GM12878 (cell line): ENCODE results near the gene LYVE1. TPM values are rescaled to one million over a fixed set of nuclear protein-coding genes. Genes with fewer than 3 reads are reported as not detected.

Source experiments
- ATAC-seq: fragments of 200-7000 bp; cut with Tn5 transposase; 3 replicates; pipeline ENCODE4 v1.9.1; 2020; ENCODE audit warnings: mild to moderate bottlenecking, moderate library complexity
- BruUV-seq: library from RNA; stranded (reverse); fragments of 400-500 nt; replicated peaks from 2 replicates; lab custom pipeline; 2021; lab: Mats Ljungman, UMichigan
- CTCF ChIA-PET: fragments of 300-600 bp; sonication (Branson Sonifier 250); formaldehyde crosslinking; extraction: SDS; loops from one replicate; lab custom pipeline; 2021; ENCODE audit warnings: inconsistent platforms; lab: Yijun Ruan, JAX
- POLR2A ChIA-PET: fragments of 350-600 bp; formaldehyde crosslinking; extraction: SDS; loops from one replicate; lab custom pipeline; 2021; ENCODE audit warnings: inconsistent platforms; lab: Charles Lee
- RAD21 ChIA-PET: fragments of 300-600 bp; sonication (Branson Sonifier 250); formaldehyde crosslinking; loops from one replicate; lab custom pipeline; 2023; ENCODE audit warnings: antibody characterized with exemption; ENCODE audit not compliant: unreplicated experiment; lab: Charles Lee
- SMC1A ChIA-PET: fragments of 300-600 bp; sonication (Branson Sonifier 250); formaldehyde crosslinking; loops from one replicate; lab custom pipeline; 2023; ENCODE audit not compliant: unreplicated experiment, uncharacterized antibody; lab: Charles Lee
- DNase-seq: peaks from one replicate; pipeline ENCODE4 v3.0.0-alpha.2; 2011; ENCODE audit warnings: low read depth, low spot score
- FAIRE-seq: peaks from 3 replicates; lab custom pipeline; 2011; peaks lifted over from hg19 to GRCh38; lab: Jason Lieb, UNC
- H2AFZ ChIP-seq: 2 replicates; pipeline ENCODE4 v1.6.0; 2011; ENCODE audit warnings: low read depth, low read length, control low read depth; ENCODE audit not compliant: control insufficient read depth
- H3K27ac ChIP-seq: 2 replicates; pipeline ENCODE4 v1.5.1; 2011; ENCODE audit warnings: control low read depth; ENCODE audit not compliant: control insufficient read depth, insufficient read depth
- H3K27me3 ChIP-seq, 2 experiments: replicated peaks in 1 of 2; 2 replicates each; pipeline versions ENCODE4 v1.6.0 to v1.6.1; 2011; ENCODE audit warnings: low read length in 1 of 2; ENCODE audit not compliant: control insufficient read depth in 2 of 2, insufficient read depth in 2 of 2
- H3K36me3 ChIP-seq, 2 experiments: 2 replicates each; pipeline ENCODE4 v1.5.1; 2011; ENCODE audit warnings: low read length in 1 of 2; ENCODE audit not compliant: control insufficient read depth in 2 of 2, insufficient read depth in 2 of 2
- H3K4me1 ChIP-seq: 2 replicates; pipeline ENCODE4 v1.6.1; 2011; ENCODE audit warnings: mild to moderate bottlenecking, low read length, moderate library complexity, mixed read lengths; ENCODE audit not compliant: control insufficient read depth, insufficient read depth
- H3K4me2 ChIP-seq: 2 replicates; pipeline ENCODE4 v1.6.0; 2011; ENCODE audit warnings: control low read depth; ENCODE audit not compliant: control insufficient read depth, insufficient read depth
- H3K4me3 ChIP-seq: fragments of 200-600 bp; sonication (generic); 2 replicates; pipeline ENCODE4 v1.5.1; 2016
- H3K79me2 ChIP-seq: 2 replicates; pipeline ENCODE4 v1.6.0; 2011; ENCODE audit warnings: low read length; ENCODE audit not compliant: control insufficient read depth, insufficient read depth
- H3K9ac ChIP-seq: 2 replicates; pipeline ENCODE4 v1.8.0; 2011; ENCODE audit warnings: low read length, control low read depth, mixed read lengths; ENCODE audit not compliant: control insufficient read depth, insufficient read depth
- H3K9me3 ChIP-seq: replicated peaks from 3 replicates; pipeline ENCODE4 v1.5.1; 2011; ENCODE audit warnings: mild to moderate bottlenecking, low read length; ENCODE audit not compliant: control insufficient read depth, insufficient read depth
- H4K20me1 ChIP-seq: 2 replicates; pipeline ENCODE4 v1.6.0; 2011; ENCODE audit not compliant: control insufficient read depth, insufficient read depth
- CBX5 ChIP-seq: sonication (generic); IDR thresholded peaks from 2 replicates; pipeline ENCODE4 v1.6.1; 2016; ENCODE audit warnings: low read depth, moderate library complexity, mild to moderate bottlenecking, inconsistent platforms
- CREB1 ChIP-seq: IDR thresholded peaks from 2 replicates; pipeline ENCODE4 v1.6.1; 2012; ENCODE audit warnings: low read depth, mild to moderate bottlenecking, inconsistent platforms
- CREM ChIP-seq: IDR thresholded peaks from 2 replicates; pipeline ENCODE4 v1.6.1; 2014; ENCODE audit warnings: antibody characterized with exemption, low read depth
- ETV6 ChIP-seq, 2 experiments: fragments of 450-650 bp in 1 of 2; IDR thresholded peaks in 1 of 2; conservative IDR thresholded peaks in 1 of 2; 2 replicates each; pipeline ENCODE4 v1.6.1; 2014; ENCODE audit warnings: antibody characterized with exemption in 1 of 2, borderline replicate concordance in 1 of 2, low read depth in 1 of 2, mild to moderate bottlenecking in 1 of 2, moderate library complexity in 1 of 2
- EZH2 ChIP-seq: IDR thresholded peaks from 2 replicates; pipeline ENCODE4 v1.6.1; 2012; ENCODE audit warnings: low read depth, mild to moderate bottlenecking, control low read depth, inconsistent platforms, low read length, borderline replicate concordance; ENCODE audit not compliant: control insufficient read depth
- GABPA ChIP-seq: IDR thresholded peaks from 2 replicates; pipeline ENCODE4 v1.6.1; 2014; ENCODE audit warnings: antibody characterized with exemption, low read depth, mild to moderate bottlenecking, inconsistent platforms
- HDAC2 ChIP-seq: fragments of 200-600 bp; sonication (generic); IDR thresholded peaks from 2 replicates; pipeline ENCODE4 v1.6.1; 2017
- HDAC6 ChIP-seq: fragments of 200-600 bp; sonication (generic); IDR thresholded peaks from one replicate; pipeline ENCODE4 v1.8.0; 2017; ENCODE audit warnings: antibody characterized with exemption; ENCODE audit not compliant: unreplicated experiment
- MYB ChIP-seq: fragments of 150-350 bp; IDR thresholded peaks from 2 replicates; pipeline ENCODE4 v1.6.1; 2014; ENCODE audit warnings: mild to moderate bottlenecking, low read depth, low read length, borderline replicate concordance
- PAX8 ChIP-seq: fragments of 450-650 bp; IDR thresholded peaks from 2 replicates; pipeline ENCODE4 v1.6.1; 2017; ENCODE audit warnings: mild to moderate bottlenecking, moderate library complexity
- PBX3 ChIP-seq: IDR thresholded peaks from 2 replicates; pipeline ENCODE4 v1.6.1; 2011; ENCODE audit warnings: mild to moderate bottlenecking, low read depth, low read length, moderate library complexity; ENCODE audit not compliant: insufficient replicate concordance
- POLR2AphosphoS2 ChIP-seq: IDR thresholded peaks from 2 replicates; pipeline ENCODE4 v1.6.1; 2011; ENCODE audit warnings: low read depth, mild to moderate bottlenecking, low read length, improper control_type of control experiment, moderate library complexity
- RAD21 ChIP-seq: IDR thresholded peaks from 2 replicates; pipeline ENCODE4 v1.6.1; 2011; ENCODE audit warnings: mild to moderate bottlenecking, low read depth, low read length, moderate library complexity; ENCODE audit not compliant: insufficient read depth
- RCOR1 ChIP-seq: conservative IDR thresholded peaks from 2 replicates; pipeline ENCODE4 v1.6.1; 2012; ENCODE audit warnings: low read depth, low read length, improper control_type of control experiment
- SMAD1 ChIP-seq: fragments of 450-650 bp; IDR thresholded peaks from 2 replicates; pipeline ENCODE4 v1.6.1; 2018; ENCODE audit warnings: mild to moderate bottlenecking, low read depth; ENCODE audit not compliant: partially characterized antibody
- YBX1 ChIP-seq: fragments of 450-650 bp; IDR thresholded peaks from 2 replicates; pipeline ENCODE4 v1.6.1; 2016; ENCODE audit warnings: antibody characterized with exemption
- ZBTB40 ChIP-seq: fragments of 450-650 bp; IDR thresholded peaks from 2 replicates; pipeline ENCODE4 v1.6.1; 2016; ENCODE audit warnings: mild to moderate bottlenecking, moderate library complexity, borderline replicate concordance
- ZNF274 ChIP-seq: IDR thresholded peaks from one replicate; pipeline ENCODE4 v1.8.0; 2011; ENCODE audit not compliant: insufficient read length, insufficient read depth
- ZNF622 ChIP-seq: fragments of 450-650 bp; IDR thresholded peaks from 2 replicates; pipeline ENCODE4 v1.6.1; 2017; ENCODE audit warnings: mild to moderate bottlenecking, inconsistent platforms
- WGBS: methylation state at CpG from one replicate; pipeline ENCODE4 v1.1.6; 2016; ENCODE audit warnings: low lambda C conversion rate; ENCODE audit not compliant: insufficient replicate concordance, insufficient coverage; ENCODE audit errors: missing lambda C conversion rate; 5-methylcytosine and 5-hydroxymethylcytosine counted together
- in situ Hi-C: fragments of 300-500 bp; cut with MboI; formaldehyde crosslinking; loops from 9 replicates; pipeline ENCODE4 v1.14.3; 2018; ENCODE audit warnings: mixed read lengths
- intact Hi-C: fragments of 100-400 bp; cut with micrococcal nuclease; formaldehyde crosslinking; loops from one replicate; pipeline ENCODE4 v1.14.2; 2022; ENCODE audit not compliant: unreplicated experiment
- polyA plus RNA-seq, 11 experiments: library from polyadenylated mRNA; depleted of rRNA in 4 of 11; unstranded in 6 of 11; stranded (reverse) in 5 of 11; fragments of >200 nt; fragmentation: Nextera tagmentation in 4 of 11; fragmentation: Illumina TruSeq in 1 of 11; extraction: Ambion mirVana in 4 of 11; extraction: Trizol in 1 of 11; gene quantifications; 1 replicate in 1 of 11; 2 replicates in 10 of 11; pipeline versions ENCODE4 v1.2.1 to v1.2.3, GENCODE V29; 2011 to 2016; ENCODE audit warnings: inconsistent platforms in 2 of 11, missing spikeins in 2 of 11, low read depth in 1 of 11
- total RNA-seq, 4 experiments: library from RNA; depleted of rRNA in 3 of 4; stranded (reverse); fragments of >200 nt in 3 of 4; fragmentation: Illumina TruSeq in 1 of 4; extraction: Trizol in 1 of 4; gene quantifications; 2 replicates each; pipeline versions ENCODE4 v1.2.1 to v1.2.3, GENCODE V29; 2013 to 2021
- TF ChIP-seq, protein P1 (sequence below): fragments of 450-650 bp; IDR thresholded peaks from 2 replicates; pipeline ENCODE4 v1.6.1; 2017; ENCODE audit warnings: borderline replicate concordance

Gene LYVE1
- total and polyA plus RNA-seq, 10 of the 15 experiments (the other 5 are each of a cell fraction or from before 2014, with no cell fraction given) = 0.15 TPM; not detected in 9

DNA sequence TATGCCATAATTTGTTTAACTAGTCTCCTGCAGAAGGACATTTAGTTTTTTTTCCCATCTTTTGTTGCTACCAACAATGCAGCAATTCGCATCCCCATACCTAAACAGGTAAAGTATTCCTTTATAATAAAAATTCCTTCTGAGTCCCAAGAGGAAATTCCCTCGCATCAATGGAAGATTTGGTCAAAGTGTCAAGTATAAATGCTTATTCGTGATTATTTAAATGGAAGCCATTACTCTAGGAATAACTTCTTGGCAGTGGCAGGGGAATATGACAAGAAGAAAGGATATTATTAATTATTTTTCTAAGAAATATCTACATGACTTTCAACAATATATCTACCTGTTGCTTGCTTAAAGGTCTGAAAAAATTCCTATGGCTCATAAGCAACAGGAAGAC, 53.0 kb downstream of the LYVE1 start:
- intact Hi-C loops = no loop called here
- Histone ChIP-seq H3K36me3 (no peaks in the 10 kb centered on the region), H3K9ac (no peak overlapping the region), H3K9me3 (no peaks in the 10 kb centered on the region), H3K27ac (no peak overlapping the region), H3K4me1 (no peaks in the 10 kb centered on the region), H2AFZ (no peak overlapping the region), H3K79me2 (no peaks in the 10 kb centered on the region), H3K4me2 (no peak overlapping the region), H3K4me3 (no peak overlapping the region), H4K20me1 (no peaks in the 10 kb centered on the region), H3K27me3 (no peaks in the 10 kb centered on the region)
- ChIA-PET CTCF (interaction anchor here (1.3 to 2.0 kb wide), 2 partner anchors 25 to 138 kb away, joined by 5 to 6 read pairs; partner anchors contain the start of gene RNF141), RAD21 (no interaction called here), SMC1A (interaction anchor here (1.3 to 1.4 kb wide), 2 partner anchors 99 to 111 kb away, joined by 3 read pairs; no protein-coding TSS in a partner anchor), POLR2A (no interaction called here)
- ATAC-seq (no peak), DNase-seq (no peak), FAIRE-seq (no peak)
- BruUV-seq = no TSS peak
- TF ChIP-seq YBX1 (no peak), ETV6 (conservative IDR thresholded peaks at IDR 0.05 in 1 of 2, IDR thresholded peaks at IDR 0.05 in 1 of 2; ENCODE audit: borderline replicate concordance in 1 of 2, low read depth in 1 of 2) (no peak), HDAC6 (no peak), PAX8 (no peak), SMAD1 (no peak), HDAC2 (no peak), ZNF622 (no peak), EZH2 (no peak), GABPA (no peak), POLR2AphosphoS2 (no peak), ZNF274 (no peak), CBX5 (no peak), PBX3 (no peak), RAD21 (no peak), CREB1 (no peak), MYB (no peak), CREM (no peak), RCOR1 (no peak), ZBTB40 (no peak)
- TF ChIP-seq, protein P1, sequence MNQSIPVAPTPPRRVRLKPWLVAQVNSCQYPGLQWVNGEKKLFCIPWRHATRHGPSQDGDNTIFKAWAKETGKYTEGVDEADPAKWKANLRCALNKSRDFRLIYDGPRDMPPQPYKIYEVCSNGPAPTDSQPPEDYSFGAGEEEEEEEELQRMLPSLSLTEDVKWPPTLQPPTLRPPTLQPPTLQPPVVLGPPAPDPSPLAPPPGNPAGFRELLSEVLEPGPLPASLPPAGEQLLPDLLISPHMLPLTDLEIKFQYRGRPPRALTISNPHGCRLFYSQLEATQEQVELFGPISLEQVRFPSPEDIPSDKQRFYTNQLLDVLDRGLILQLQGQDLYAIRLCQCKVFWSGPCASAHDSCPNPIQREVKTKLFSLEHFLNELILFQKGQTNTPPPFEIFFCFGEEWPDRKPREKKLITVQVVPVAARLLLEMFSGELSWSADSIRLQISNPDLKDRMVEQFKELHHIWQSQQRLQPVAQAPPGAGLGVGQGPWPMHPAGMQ = no peak
- 94% methylated on average over 3 of the region's 3 CpGs for WGBS
- in situ Hi-C loops = no loop called here
